OCI-LY3 (cell line): ENCODE data around the gene CACNA2D3.

ENCODE experiments used
- CTCF ChIP-seq: fragments of 200-600, 300-600 bp; sonication (generic); IDR thresholded peaks from 2 replicates; pipeline ENCODE4 v1.5.1; 2014; ENCODE audit warnings: antibody characterized with exemption, low read length, low read depth
- EZH2phosphoT487 ChIP-seq: fragments of 200-600 bp; shearing (Covaris generic); IDR thresholded peaks from 2 replicates; pipeline ENCODE4 v1.6.1; 2018; ENCODE audit warnings: antibody characterized with exemption, mixed run types, low read depth

- TF ChIP-seq CTCF = no peak
- TF ChIP-seq EZH2phosphoT487 = no peak
Observed at GRCh38 chr3:54826251-54826691, 703.9 kb downstream of the CACNA2D3 start.
